Spleen (tissue), 11 donors: ENCODE data around the gene LRRC3. TPM values are rescaled to one million over a fixed set of nuclear protein-coding genes. Genes with fewer than 3 reads are reported as not detected.

Experiments
- DNase-seq: peaks from one replicate; pipeline ENCODE4 v3.0.0-alpha.2; 2020
- H3K27ac ChIP-seq, 8 donors: fragments of 200-600 bp; sonication (generic) in 7 of 8; 1 replicate in 4 of 8; 2 replicates in 4 of 8; pipeline versions ENCODE4 v1.5.0 to v1.8.0; 2016 to 2021; ENCODE audit warnings: inconsistent platforms in 4 of 8, mild to moderate bottlenecking in 4 of 8, moderate library complexity in 1 of 8
- H3K27me3 ChIP-seq, 7 donors: fragments of 200-600 bp; sonication (generic) in 6 of 7; replicated peaks in 1 of 7; 1 replicate in 4 of 7; 2 replicates in 3 of 7; pipeline versions ENCODE4 v1.5.0 to v1.8.0; 2016 to 2021; ENCODE audit warnings: inconsistent platforms in 3 of 7, mild to moderate bottlenecking in 1 of 7
- H3K36me3 ChIP-seq, 6 donors: fragments of 200-600 bp; sonication (generic) in 5 of 6; 1 replicate in 4 of 6; 2 replicates in 2 of 6; pipeline versions ENCODE4 v1.5.0 to v1.8.0; 2016 to 2021; ENCODE audit warnings: inconsistent platforms in 2 of 6
- H3K4me1 ChIP-seq, 6 donors: fragments of 200-600 bp; sonication (generic) in 5 of 6; 1 replicate in 3 of 6; 2 replicates in 3 of 6; pipeline versions ENCODE4 v1.5.0 to v1.8.0; 2016 to 2021; ENCODE audit warnings: inconsistent platforms in 3 of 6
- H3K4me3 ChIP-seq, 8 donors: fragments of 200-600 bp; sonication (generic) in 7 of 8; 1 replicate in 4 of 8; 2 replicates in 4 of 8; pipeline versions ENCODE4 v1.5.0 to v1.8.0; 2016 to 2021; ENCODE audit warnings: inconsistent platforms in 4 of 8, mild to moderate bottlenecking in 4 of 8, moderate library complexity in 2 of 8
- H3K9me3 ChIP-seq, 8 donors: fragments of 200-600 bp; sonication (generic) in 7 of 8; 1 replicate in 4 of 8; 2 replicates in 4 of 8; pipeline versions ENCODE4 v1.5.0 to v1.8.0; 2016 to 2021; ENCODE audit warnings: inconsistent platforms in 4 of 8
- POLR2A ChIP-seq, 3 donors: fragments of 450-650 bp; IDR thresholded peaks; one replicate each; pipeline ENCODE4 v1.5.1; 2017; ENCODE audit warnings: antibody characterized with exemption in 3 of 3, mild to moderate bottlenecking in 1 of 3
- POLR2AphosphoS5 ChIP-seq, 3 donors: sonication (generic); formaldehyde crosslinking; IDR thresholded peaks; one replicate each; pipeline ENCODE4 v1.5.1; 2017; ENCODE audit warnings: antibody characterized with exemption in 3 of 3
- WGBS, 5 donors: extraction: QIAGEN DNeasy Blood & Tissue Kit in 3 of 5; methylation state at CpG; one replicate each; pipeline versions ENCODE4 v1.1.5 to v1.1.7; 2013 to 2018; 5-methylcytosine and 5-hydroxymethylcytosine counted together
- intact Hi-C: fragments of 100-400 bp; cut with DNase I; formaldehyde crosslinking; loops from one replicate; pipeline ENCODE4 v1.15.0; 2023; ENCODE audit warnings: low total_unique reads
- polyA plus RNA-seq, 3 donors: library from polyadenylated mRNA; stranded (reverse); fragments of 200-250 nt; gene quantifications; one replicate each; pipeline ENCODE4 v1.2.1, GENCODE V29; 2013
- total RNA-seq, 7 donors: library from RNA; depleted of rRNA in 3 of 7; stranded (reverse); fragments of >200 nt in 3 of 7; fragmentation: NEBNext Ultra II Directional in 4 of 7; extraction: Animal tissue kit (Norgen Biotek cat#: 25700) in 4 of 7; gene quantifications; one replicate each; pipeline versions ENCODE4 v1.1.0 to v1.2.1, GENCODE V29; 2016 to 2021
- TF ChIP-seq, protein P1 (sequence below), 11 experiments: fragments of 200-600 bp in 7 of 11; fragments of 450-650 bp in 4 of 11; sonication (generic) in 4 of 11; IDR thresholded peaks in 8 of 11; conservative IDR thresholded peaks in 3 of 11; 1 replicate in 7 of 11; 2 replicates in 4 of 11; pipeline versions ENCODE4 v1.4.0 to v1.8.0; 2016 to 2021; ENCODE audit warnings: antibody characterized with exemption in 11 of 11, inconsistent platforms in 4 of 11, mild to moderate bottlenecking in 1 of 11
- donor health status: healthy with polysubstance abuse.
- donor health status: DM: no; HTN: no; CAD: no; lungs with moderate emphysema.
- donor health status: DM: no; HTN: no; CAD: no.
- donor health status: Bipolar disorder and iron deficiency.
- donor health status: healthy.
- donor health status: DM: no; HTN: no; CAD: no.
- donor health status: DM: yes; HTN: yes; CAD: no.

LRRC3 gene
- total and polyA plus RNA-seq, 10 donors, result 0.24 to 4.9 (median 2.5) TPM

DNA sequence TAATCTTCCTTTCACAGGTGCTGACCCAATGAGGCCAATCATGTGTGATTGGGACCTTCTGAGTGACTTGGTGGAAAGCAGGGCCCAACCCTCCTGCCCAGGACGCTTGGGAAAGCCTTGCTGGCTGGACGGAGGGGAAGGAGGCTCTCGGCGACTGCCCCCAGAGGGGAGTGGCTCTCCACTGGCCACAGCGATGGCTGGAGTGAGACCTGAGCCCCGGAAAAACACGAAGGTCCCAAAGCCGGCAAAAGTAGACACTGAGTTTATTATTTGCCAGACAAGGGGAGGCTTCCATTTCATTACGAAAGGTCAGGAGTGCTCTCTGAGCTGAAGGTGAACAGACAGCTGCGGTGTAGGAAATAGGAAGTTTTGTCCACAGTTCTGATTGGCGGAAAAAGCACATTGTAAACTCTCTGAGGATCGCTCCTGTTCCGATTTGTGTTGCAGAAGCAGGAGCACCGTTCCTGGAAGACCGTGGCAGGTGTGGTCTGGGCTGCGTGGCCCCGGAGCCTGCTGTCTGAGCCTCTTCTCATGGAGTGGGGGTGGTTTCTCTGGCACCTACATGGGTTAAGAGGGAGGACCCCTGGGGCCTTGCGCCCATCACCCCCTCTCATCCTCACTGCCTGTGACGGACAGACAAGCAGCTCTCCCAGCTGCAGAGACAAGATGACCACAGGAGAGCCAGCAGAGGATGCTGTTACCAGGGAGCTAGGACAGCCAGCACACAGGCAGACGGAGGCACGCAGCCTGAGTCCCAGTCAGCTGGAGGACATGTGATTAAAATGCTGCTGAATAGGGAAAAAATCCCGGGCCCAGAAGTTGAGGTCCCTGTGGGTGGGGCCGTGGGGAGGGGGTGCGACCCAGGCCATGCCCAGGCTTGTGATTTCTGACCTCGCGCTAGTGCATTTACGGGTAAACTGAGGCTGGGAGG lies 43.2 kb downstream of the LRRC3 start:
- no peak for DNase-seq
- peaks cover 0 to 18% (median 2%) of the 10 kb centered on the region in 6 donors for H3K4me1 ChIP-seq
- no peak overlapping the region for H3K27ac ChIP-seq
- intact Hi-C loops, result no loop called here
- TF ChIP-seq, protein P1, sequence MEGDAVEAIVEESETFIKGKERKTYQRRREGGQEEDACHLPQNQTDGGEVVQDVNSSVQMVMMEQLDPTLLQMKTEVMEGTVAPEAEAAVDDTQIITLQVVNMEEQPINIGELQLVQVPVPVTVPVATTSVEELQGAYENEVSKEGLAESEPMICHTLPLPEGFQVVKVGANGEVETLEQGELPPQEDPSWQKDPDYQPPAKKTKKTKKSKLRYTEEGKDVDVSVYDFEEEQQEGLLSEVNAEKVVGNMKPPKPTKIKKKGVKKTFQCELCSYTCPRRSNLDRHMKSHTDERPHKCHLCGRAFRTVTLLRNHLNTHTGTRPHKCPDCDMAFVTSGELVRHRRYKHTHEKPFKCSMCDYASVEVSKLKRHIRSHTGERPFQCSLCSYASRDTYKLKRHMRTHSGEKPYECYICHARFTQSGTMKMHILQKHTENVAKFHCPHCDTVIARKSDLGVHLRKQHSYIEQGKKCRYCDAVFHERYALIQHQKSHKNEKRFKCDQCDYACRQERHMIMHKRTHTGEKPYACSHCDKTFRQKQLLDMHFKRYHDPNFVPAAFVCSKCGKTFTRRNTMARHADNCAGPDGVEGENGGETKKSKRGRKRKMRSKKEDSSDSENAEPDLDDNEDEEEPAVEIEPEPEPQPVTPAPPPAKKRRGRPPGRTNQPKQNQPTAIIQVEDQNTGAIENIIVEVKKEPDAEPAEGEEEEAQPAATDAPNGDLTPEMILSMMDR (IDR thresholded peaks at IDR 0.05 in 8 of 11, conservative IDR thresholded peaks at IDR 0.05 in 3 of 11), result no peak
- TF ChIP-seq POLR2AphosphoS5 (IDR thresholded peaks at IDR 0.05), result no peak
- no peak for TF ChIP-seq POLR2A (IDR thresholded peaks at IDR 0.05)
- H3K27me3 ChIP-seq, result peaks cover 0 to 47% (median 0%) of the 10 kb centered on the region in 7 donors
- H3K4me3 ChIP-seq, result no peak overlapping the region
- H3K9me3 ChIP-seq, result peaks cover 0 to 5% (median 4%) of the 10 kb centered on the region in 8 donors
- H3K36me3 ChIP-seq, result no peaks in the 10 kb centered on the region
- WGBS, 5 donors, result 76 to 82% (median 80%) methylated on average over 27 of the region's 27 CpGs

DNA sequence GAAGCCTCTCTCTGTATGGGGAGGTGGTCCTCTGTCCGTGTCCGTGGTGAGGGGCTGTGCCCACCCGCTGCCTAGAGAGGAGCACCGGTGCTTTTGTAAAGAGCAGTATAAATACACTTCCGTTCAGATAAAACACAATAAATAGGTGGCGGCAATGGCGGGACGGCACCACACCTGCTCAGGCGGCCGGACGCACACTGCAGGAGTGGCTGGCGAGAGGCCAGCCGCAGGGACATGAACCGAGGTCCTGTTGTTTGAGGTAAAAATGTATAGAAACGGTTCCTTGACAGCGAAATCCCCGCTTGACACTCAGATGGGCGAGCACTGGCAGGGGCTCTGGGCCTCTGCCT lies 43.9 kb downstream of the LRRC3 start:
- H3K4me1 ChIP-seq, result peaks cover 0 to 25% (median 2%) of the 10 kb centered on the region in 6 donors
- DNase-seq, result no peak
- WGBS, 5 donors, result 84 to 96% (median 92%) methylated on average over 15 to 18 of the region's 18 CpGs
- TF ChIP-seq POLR2AphosphoS5 (IDR thresholded peaks at IDR 0.05) (no peak), POLR2A (IDR thresholded peaks at IDR 0.05) (no peak)
- TF ChIP-seq, protein P1 (IDR thresholded peaks at IDR 0.05 in 8 of 11, conservative IDR thresholded peaks at IDR 0.05 in 3 of 11), result no peak
- H3K9me3 ChIP-seq, result no peaks in the 10 kb centered on the region
- intact Hi-C loops, result no loop called here
- H3K27ac ChIP-seq, result no peak overlapping the region
- peaks cover 0 to 47% (median 0%) of the 10 kb centered on the region in 7 donors for H3K27me3 ChIP-seq
- no peak overlapping the region for H3K4me3 ChIP-seq
- H3K36me3 ChIP-seq, result no peaks in the 10 kb centered on the region

DNA sequence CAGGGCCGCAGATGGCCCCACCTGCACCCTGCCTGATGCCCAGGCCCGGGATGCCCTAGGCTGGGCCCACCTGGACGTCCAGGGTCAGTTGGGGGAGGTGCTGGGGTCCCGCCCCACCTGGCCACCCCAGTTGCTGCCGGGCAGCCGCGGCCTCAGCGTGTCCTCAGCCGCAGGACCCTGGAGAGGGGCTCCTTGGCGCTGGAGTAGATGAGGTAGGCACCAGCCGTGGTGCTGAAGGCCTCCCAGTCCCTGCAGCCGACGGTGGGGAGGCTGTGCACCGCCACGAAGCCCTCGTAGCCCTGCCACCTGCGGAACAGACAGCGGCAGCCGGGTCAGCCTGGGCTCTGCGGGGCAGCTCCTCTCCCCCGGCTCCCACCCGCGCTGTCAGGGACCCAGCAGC lies 44.3 kb downstream of the LRRC3 start:
- 85 to 94% (median 89%) methylated on average over 3 to 23 of the region's 23 CpGs for WGBS, 5 donors
- Histone ChIP-seq H3K4me1 (peaks cover 0 to 26% (median 2%) of the 10 kb centered on the region in 6 donors), H3K4me3 (no peak overlapping the region), H3K27me3 (peaks cover 0 to 43% (median 0%) of the 10 kb centered on the region in 7 donors), H3K9me3 (no peaks in the 10 kb centered on the region), H3K27ac (no peak overlapping the region), H3K36me3 (no peaks in the 10 kb centered on the region)
- DNase-seq, result no peak
- intact Hi-C loops, result no loop called here
- TF ChIP-seq POLR2AphosphoS5 (IDR thresholded peaks at IDR 0.05) (no peak), POLR2A (IDR thresholded peaks at IDR 0.05) (no peak)
- TF ChIP-seq, protein P1 (IDR thresholded peaks at IDR 0.05 in 8 of 11, conservative IDR thresholded peaks at IDR 0.05 in 3 of 11), result no peak

DNA sequence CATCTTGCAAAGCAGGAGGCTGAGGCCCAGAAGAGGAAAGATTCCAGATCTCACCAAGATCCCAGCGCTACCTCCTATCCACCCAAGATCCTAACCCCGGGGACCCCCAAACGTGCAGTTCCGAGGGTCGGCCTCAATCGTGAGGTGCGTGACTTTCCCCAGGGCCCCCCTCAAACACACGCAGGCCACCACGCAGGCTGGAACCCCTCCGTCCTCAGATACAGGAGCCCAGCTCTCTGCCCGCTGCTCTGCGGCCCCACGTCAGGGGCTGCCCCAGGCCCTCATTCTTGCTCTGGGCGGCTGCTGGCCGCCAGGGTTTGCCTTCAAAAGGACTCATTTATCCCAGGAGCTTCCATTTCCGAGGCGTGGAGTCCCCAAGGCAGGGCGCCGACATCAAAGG lies 44.8 kb downstream of the LRRC3 start:
- intact Hi-C loops, result no loop called here
- peaks cover 0 to 25% (median 4%) of the 10 kb centered on the region in 6 donors for H3K4me1 ChIP-seq
- no peak overlapping the region for H3K27ac ChIP-seq
- no peaks in the 10 kb centered on the region for H3K36me3 ChIP-seq
- DNase-seq, result no peak
- 88 to 93% (median 91%) methylated on average over 19 of the region's 19 CpGs for WGBS, 5 donors
- H3K9me3 ChIP-seq, result no peaks in the 10 kb centered on the region
- TF ChIP-seq, protein P1 (IDR thresholded peaks at IDR 0.05 in 8 of 11, conservative IDR thresholded peaks at IDR 0.05 in 3 of 11), result no peak
- no peak for TF ChIP-seq POLR2A (IDR thresholded peaks at IDR 0.05)
- peaks cover 0 to 38% (median 0%) of the 10 kb centered on the region in 7 donors for H3K27me3 ChIP-seq
- no peak overlapping the region for H3K4me3 ChIP-seq
